ENCODE data around the gene TDRD7.

- TF ChIP-seq CTCF (IDR thresholded peaks at IDR 0.05) (no peak), KAT7 (CRISPR knock-in tag; IDR thresholded peaks at IDR 0.05; ENCODE audit: borderline replicate concordance) (no peak), SMAD4 (CRISPR knock-in tag; IDR thresholded peaks at IDR 0.05) (no peak), RORB (CRISPR knock-in tag; IDR thresholded peaks at IDR 0.05) (no peak), CREM (CRISPR knock-in tag; IDR thresholded peaks at IDR 0.05) (no peak), MAX (CRISPR knock-in tag; IDR thresholded peaks at IDR 0.05) (no peak), ZNF512 (CRISPR knock-in tag; IDR thresholded peaks at IDR 0.05; ENCODE audit: borderline replicate concordance) (no peak), NFYB (CRISPR knock-in tag; conservative IDR thresholded peaks at IDR 0.05; ENCODE audit: low read depth) (no peak)
Observed at GRCh38 chr9:97419309-97419867, 7.5 kb downstream of the TDRD7 start.

All from WTC11 (cell line).